Pancreas (tissue), 10 donors: ENCODE data around the gene TAMM41. TPM values are rescaled to one million over a fixed set of nuclear protein-coding genes. Genes with fewer than 3 reads are reported as not detected.

ENCODE experiments used
- ATAC-seq, 4 donors: fragments of 200-7000 bp; cut with Tn5 transposase; one replicate each; pipeline versions ENCODE4 v1.8.0 to v1.9.1; 2020; ENCODE audit warnings: mild to moderate bottlenecking in 4 of 4, moderate library complexity in 4 of 4
- DNase-seq, 6 donors: peaks; one replicate each; pipeline ENCODE4 v3.0.0-alpha.2; 2020
- FAIRE-seq: peaks from 2 replicates; lab custom pipeline; 2012; peaks lifted over from hg19 to GRCh38; lab: Jason Lieb, UNC
- H3K27ac ChIP-seq, 4 donors: fragments of 200-600 bp; sonication (generic); 1 replicate in 3 of 4; 2 replicates in 1 of 4; pipeline versions ENCODE4 v1.5.0 to v1.8.0; 2020
- H3K27me3 ChIP-seq, 4 donors: fragments of 200-600 bp; one replicate each; pipeline ENCODE4 v1.8.0; 2021
- H3K36me3 ChIP-seq, 3 donors: fragments of 200-600 bp; sonication (generic) in 1 of 3; one replicate each; pipeline versions ENCODE4 v1.5.0 to v1.8.0; 2020 to 2021
- H3K4me1 ChIP-seq, 3 donors: fragments of 200-600 bp; one replicate each; pipeline ENCODE4 v1.8.0; 2021
- H3K4me3 ChIP-seq, 4 donors: fragments of 200-600 bp; sonication (generic) in 2 of 4; one replicate each; pipeline versions ENCODE4 v1.5.0 to v1.8.0; 2020 to 2021
- H3K9me3 ChIP-seq, 4 donors: fragments of 200-600 bp; one replicate each; pipeline ENCODE4 v1.8.0; 2021
- WGBS, 2 donors: extraction: QIAGEN DNeasy Blood & Tissue Kit; methylation state at CpG; one replicate each; pipeline ENCODE4 v1.1.7; 2013; 5-methylcytosine and 5-hydroxymethylcytosine counted together
- intact Hi-C, 3 donors: fragments of 100-400 bp; cut with DNase I; formaldehyde crosslinking; loops; one replicate each; pipeline versions ENCODE4 v1.11.1 to v1.14.2; 2022
- polyA plus RNA-seq, 2 donors: library from polyadenylated mRNA; stranded (reverse); fragments of 200-250 nt; gene quantifications; one replicate each; pipeline ENCODE4 v1.2.3, GENCODE V29; 2013
- total RNA-seq, 6 donors: library from RNA; stranded (reverse); fragmentation: NEBNext Ultra II Directional in 4 of 6; extraction: Animal tissue kit (Norgen Biotek cat#: 25700) in 4 of 6; gene quantifications; one replicate each; pipeline versions ENCODE4 v1.2.1 to v1.2.4, GENCODE V29; 2021 to 2023
- TF ChIP-seq, protein P1 (sequence below), 4 donors: fragments of 200-600 bp; sonication (generic) in 3 of 4; IDR thresholded peaks; one replicate each; pipeline versions ENCODE4 v1.5.0 to v1.8.0; 2021; ENCODE audit warnings: antibody characterized with exemption in 4 of 4
- donor health status: healthy with polysubstance abuse.
- donor health status: DM: no; HTN: no; CAD: no; lungs with moderate emphysema.
- donor health status: DM: no; HTN: no; CAD: no.
- donor health status: control.
- donor health status: control.
- donor health status: Bipolar disorder and iron deficiency.
- donor health status: DM: yes; HTN: yes; CAD: no.
- donor health status: DM: no; HTN: no; CAD: no.
- donor health status: DM: no; HTN: no; CAD: no.
- donor health status: DM: yes; HTN: yes; CAD: no.

TAMM41 gene
- total and polyA plus RNA-seq, 8 donors = 6.2 to 14.0 (median 8.3) TPM

DNA sequence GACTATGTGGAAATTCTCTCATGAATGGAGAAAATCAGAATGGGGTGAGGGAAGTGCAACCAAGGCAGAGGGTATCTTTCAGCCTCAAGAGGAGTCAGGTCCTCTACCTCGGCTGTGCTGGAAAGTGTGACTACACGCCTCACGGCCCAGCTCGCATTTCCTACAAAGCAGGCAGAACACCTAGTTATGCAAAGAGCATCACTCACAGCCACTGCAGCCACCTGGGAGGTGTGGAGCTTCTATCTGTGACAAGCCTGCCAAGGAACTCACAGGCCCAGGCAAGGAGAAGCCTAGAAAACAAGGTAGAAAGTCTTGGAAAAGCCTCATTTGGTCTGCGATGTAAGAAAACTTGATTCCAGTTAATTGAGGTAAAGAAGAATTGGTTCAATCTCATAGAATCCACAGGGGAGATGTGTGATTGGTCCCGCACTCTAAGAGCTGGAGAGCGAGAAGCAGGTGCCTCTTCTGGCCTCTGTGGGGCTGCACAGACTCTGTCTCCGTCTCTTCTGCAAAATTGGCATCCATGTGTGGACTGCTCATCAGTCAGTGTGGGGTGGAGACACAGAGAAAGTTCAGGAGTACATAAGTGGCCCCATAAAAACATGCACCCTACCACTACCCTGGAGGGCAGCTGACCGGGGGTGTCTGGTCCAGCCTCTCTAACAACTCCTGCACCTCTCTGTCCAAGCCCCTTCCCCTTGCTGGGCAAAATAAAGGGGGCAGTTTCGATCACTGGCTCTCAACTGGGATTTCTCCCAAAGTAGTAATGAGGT, 76.8 kb downstream of the TAMM41 start:
- peak overlapping the region in 3 of 4 donors; percentile 27 to 78 (median 67) for H3K27ac ChIP-seq
- H3K4me3 ChIP-seq = peak overlapping the region in 1 of 4 donors; percentile 17
- ATAC-seq = peak; percentile 7 to 23 (median 16)
- WGBS, 2 donors = 66 to 67% methylated on average over 10 of the region's 10 CpGs
- H3K27me3 ChIP-seq = no peaks in the 10 kb centered on the region
- FAIRE-seq = no peak
- TF ChIP-seq, protein P1, sequence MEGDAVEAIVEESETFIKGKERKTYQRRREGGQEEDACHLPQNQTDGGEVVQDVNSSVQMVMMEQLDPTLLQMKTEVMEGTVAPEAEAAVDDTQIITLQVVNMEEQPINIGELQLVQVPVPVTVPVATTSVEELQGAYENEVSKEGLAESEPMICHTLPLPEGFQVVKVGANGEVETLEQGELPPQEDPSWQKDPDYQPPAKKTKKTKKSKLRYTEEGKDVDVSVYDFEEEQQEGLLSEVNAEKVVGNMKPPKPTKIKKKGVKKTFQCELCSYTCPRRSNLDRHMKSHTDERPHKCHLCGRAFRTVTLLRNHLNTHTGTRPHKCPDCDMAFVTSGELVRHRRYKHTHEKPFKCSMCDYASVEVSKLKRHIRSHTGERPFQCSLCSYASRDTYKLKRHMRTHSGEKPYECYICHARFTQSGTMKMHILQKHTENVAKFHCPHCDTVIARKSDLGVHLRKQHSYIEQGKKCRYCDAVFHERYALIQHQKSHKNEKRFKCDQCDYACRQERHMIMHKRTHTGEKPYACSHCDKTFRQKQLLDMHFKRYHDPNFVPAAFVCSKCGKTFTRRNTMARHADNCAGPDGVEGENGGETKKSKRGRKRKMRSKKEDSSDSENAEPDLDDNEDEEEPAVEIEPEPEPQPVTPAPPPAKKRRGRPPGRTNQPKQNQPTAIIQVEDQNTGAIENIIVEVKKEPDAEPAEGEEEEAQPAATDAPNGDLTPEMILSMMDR (IDR thresholded peaks at IDR 0.05) = no peak
- DNase-seq = no peak
- no peaks in the 10 kb centered on the region for H3K9me3 ChIP-seq
- peaks cover 6 to 7% (median 6%) of the 10 kb centered on the region in 3 donors for H3K4me1 ChIP-seq
- H3K36me3 ChIP-seq = no peaks in the 10 kb centered on the region
- intact Hi-C loops = no loop called here

DNA sequence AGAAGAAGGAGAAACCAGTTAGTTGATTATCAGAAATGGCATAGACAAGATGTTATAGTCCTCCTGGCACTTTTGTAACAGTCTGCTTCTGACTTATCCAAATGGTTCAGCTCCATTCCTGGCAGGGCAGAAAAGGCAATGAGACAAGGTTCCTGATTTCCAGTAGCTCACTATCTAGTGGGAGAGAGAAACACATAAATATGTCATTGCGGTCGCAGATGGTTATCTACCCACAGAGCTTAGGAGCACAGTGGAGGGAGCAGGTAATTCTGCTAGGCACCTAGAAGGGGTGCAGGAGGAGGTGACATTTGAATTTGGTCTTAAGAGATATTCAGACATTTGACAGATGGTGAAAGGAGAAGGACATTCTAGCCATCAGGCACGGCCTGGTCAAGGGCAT, 78.1 kb downstream of the TAMM41 start:
- Histone ChIP-seq H3K27me3 (no peaks in the 10 kb centered on the region), H3K27ac (no peak overlapping the region), H3K36me3 (no peaks in the 10 kb centered on the region), H3K9me3 (no peaks in the 10 kb centered on the region), H3K4me3 (no peak overlapping the region), H3K4me1 (peaks cover 6 to 7% (median 6%) of the 10 kb centered on the region in 3 donors)
- intact Hi-C loops = no loop called here
- TF ChIP-seq, protein P1 (IDR thresholded peaks at IDR 0.05) = no peak
- 90 to 95% methylated on average over 3 of the region's 3 CpGs for WGBS, 2 donors
- DNase-seq (no peak), ATAC-seq (no peak), FAIRE-seq (no peak)

DNA sequence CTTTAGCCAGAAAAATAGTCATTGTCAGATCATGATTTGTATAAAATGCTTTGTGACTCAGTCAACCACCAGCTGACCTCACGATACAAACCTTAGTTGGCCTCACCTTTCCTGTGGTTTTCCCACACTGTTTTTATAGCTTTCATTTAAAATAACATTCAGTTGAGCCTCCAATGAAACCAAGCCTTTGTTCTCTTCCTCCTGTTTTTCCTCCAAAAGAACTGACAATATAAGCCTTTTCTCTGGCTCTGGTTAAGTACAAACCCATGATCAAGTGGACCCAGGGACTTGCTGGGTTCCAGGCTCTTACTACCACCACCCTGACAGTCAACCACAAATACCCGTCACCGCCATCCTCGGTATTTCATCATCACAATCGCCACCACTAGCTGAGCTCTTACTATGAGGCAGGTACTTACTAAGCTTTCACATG, 81.7 kb downstream of the TAMM41 start:
- Histone ChIP-seq H3K27me3 (no peaks in the 10 kb centered on the region), H3K4me3 (no peak overlapping the region), H3K9me3 (no peaks in the 10 kb centered on the region), H3K4me1 (no peaks in the 10 kb centered on the region), H3K36me3 (no peaks in the 10 kb centered on the region), H3K27ac (no peak overlapping the region)
- TF ChIP-seq, protein P1 (IDR thresholded peaks at IDR 0.05) = no peak
- 83 to 84% methylated on average over 5 of the region's 5 CpGs for WGBS, 2 donors
- ATAC-seq (no peak), FAIRE-seq (no peak), DNase-seq (no peak)
- intact Hi-C loops = no loop called here

DNA sequence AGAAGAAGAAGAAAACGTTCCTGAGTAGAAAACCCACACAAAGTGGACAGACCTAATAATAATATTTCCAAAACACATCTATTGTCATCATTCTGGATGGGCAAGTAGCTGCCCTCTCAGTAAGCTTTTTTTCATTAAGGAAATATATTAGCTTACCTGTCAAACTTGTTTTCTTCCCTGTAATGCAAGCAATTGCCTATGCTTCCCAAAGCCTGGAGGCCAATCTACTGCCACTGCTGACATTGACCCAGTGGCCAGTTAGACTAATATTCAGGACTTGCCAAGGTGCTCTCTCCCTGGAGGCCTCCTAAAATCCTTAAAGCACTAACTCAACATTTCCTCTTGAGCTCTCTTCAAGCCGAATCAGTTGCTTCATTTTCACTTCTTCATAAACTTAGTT, 86.7 kb downstream of the TAMM41 start:
- intact Hi-C loops = no loop called here
- FAIRE-seq (no peak), DNase-seq (no peak), ATAC-seq (no peak)
- Histone ChIP-seq H3K27ac (no peak overlapping the region), H3K4me1 (no peaks in the 10 kb centered on the region), H3K36me3 (no peaks in the 10 kb centered on the region), H3K9me3 (no peaks in the 10 kb centered on the region), H3K27me3 (no peaks in the 10 kb centered on the region), H3K4me3 (no peak overlapping the region)
- 53 to 56% methylated on average over 2 of the region's 2 CpGs for WGBS, 2 donors
- TF ChIP-seq, protein P1 (IDR thresholded peaks at IDR 0.05) = no peak

DNA sequence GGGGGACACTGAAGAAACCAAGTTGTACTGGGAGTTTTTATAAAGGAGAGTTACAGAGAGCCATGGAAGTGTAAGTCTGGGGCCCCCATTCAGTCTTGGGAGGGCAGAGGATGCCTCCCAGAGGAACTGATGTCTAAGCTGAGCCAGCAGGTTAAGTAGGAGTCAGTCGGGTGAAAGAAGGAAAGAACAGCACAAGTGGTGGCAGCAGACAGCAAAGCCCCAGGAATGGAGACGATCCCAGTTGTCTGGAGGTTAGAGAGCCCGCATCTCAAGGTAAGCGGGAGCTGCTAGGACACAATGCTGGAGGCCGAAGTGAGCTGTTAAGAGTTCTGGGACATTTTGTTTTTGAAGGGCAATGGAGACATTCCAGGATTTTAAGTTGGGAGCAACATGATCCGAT, 88.8 kb downstream of the TAMM41 start:
- TF ChIP-seq, protein P1 (IDR thresholded peaks at IDR 0.05) = no peak
- no peaks in the 10 kb centered on the region for H3K9me3 ChIP-seq
- DNase-seq (no peak), FAIRE-seq (no peak), ATAC-seq (no peak)
- no peak overlapping the region for H3K4me3 ChIP-seq
- no peak overlapping the region for H3K27ac ChIP-seq
- intact Hi-C loops = no loop called here
- H3K27me3 ChIP-seq = no peaks in the 10 kb centered on the region
- no peaks in the 10 kb centered on the region for H3K4me1 ChIP-seq
- 86 to 91% methylated on average over 6 of the region's 6 CpGs for WGBS, 2 donors
- H3K36me3 ChIP-seq = no peaks in the 10 kb centered on the region
